HEK293 (cell line): ENCODE data around the gene AFF1.
A peak's percentile ranks its signal among the peaks of the same experiment; 100 is the strongest.

Experiments
- CTCF ChIA-PET: fragments of 350-600 bp; formaldehyde crosslinking; extraction: SDS; loops from one replicate; lab custom pipeline; 2021; ENCODE audit warnings: antibody characterized with exemption; lab: Yijun Ruan, JAX
- POLR2A ChIA-PET: fragments of 300-600 bp; formaldehyde crosslinking; extraction: SDS; loops from one replicate; lab custom pipeline; 2020; ENCODE audit warnings: antibody characterized with exemption, inconsistent platforms; lab: Yijun Ruan, JAX
- H3K27ac ChIP-seq: fragments of 200-500 bp; sonication (Bioruptor generic); 2 replicates; pipeline ENCODE4 v1.5.1; 2014; ENCODE audit warnings: low read depth, low read length, control low read depth, inconsistent platforms; ENCODE audit errors: extremely low read depth
- H3K36me3 ChIP-seq, 2 experiments: fragments of 200-500 bp in 1 of 2; sonication (Bioruptor generic) in 1 of 2; 1 replicate in 1 of 2; 2 replicates in 1 of 2; pipeline ENCODE4 v1.5.1; 2014 to 2017; ENCODE audit warnings: inconsistent platforms in 2 of 2, low read length in 2 of 2; ENCODE audit not compliant: control insufficient read depth in 2 of 2, insufficient read depth in 1 of 2
- H3K4me1 ChIP-seq: fragments of 200-500 bp; sonication (Bioruptor generic); 2 replicates; pipeline ENCODE4 v1.5.1; 2014; ENCODE audit warnings: mild to moderate bottlenecking, low read length, inconsistent platforms; ENCODE audit not compliant: control insufficient read depth, insufficient read depth
- H3K4me3 ChIP-seq: 2 replicates; pipeline ENCODE4 v1.5.1; 2011; ENCODE audit warnings: low read depth, mild to moderate bottlenecking, control low read depth, low read length, moderate library complexity
- H3K9me3 ChIP-seq: fragments of 200-500 bp; sonication (Bioruptor generic); 2 replicates; pipeline ENCODE4 v1.5.1; 2014; ENCODE audit warnings: low read depth, low read length, inconsistent platforms; ENCODE audit not compliant: control insufficient read depth, insufficient read depth
- AEBP2 ChIP-seq: fragments of 450-650 bp; formaldehyde crosslinking; IDR thresholded peaks from 2 replicates; pipeline ENCODE4 v1.5.1; 2016; ENCODE audit warnings: missing biosample characterization, missing genetic modification characterization, borderline replicate concordance
- ATF2 ChIP-seq: fragments of 450-650 bp; formaldehyde crosslinking; IDR thresholded peaks from 2 replicates; pipeline ENCODE4 v1.5.1; 2016; ENCODE audit warnings: missing biosample characterization, missing genetic modification characterization, low read depth
- INSM2 ChIP-seq: fragments of 450-650 bp; formaldehyde crosslinking; IDR thresholded peaks from 2 replicates; pipeline ENCODE4 v1.5.1; 2016; ENCODE audit warnings: missing biosample characterization, missing genetic modification characterization
- KLF10 ChIP-seq: fragments of 450-650 bp; IDR thresholded peaks from 2 replicates; pipeline ENCODE4 v1.5.1; 2018; ENCODE audit warnings: missing biosample characterization, mild to moderate bottlenecking, missing genetic modification characterization
- PRDM2 ChIP-seq: fragments of 450-650 bp; formaldehyde crosslinking; IDR thresholded peaks from 2 replicates; pipeline ENCODE4 v1.5.1; 2016; ENCODE audit warnings: missing biosample characterization, missing genetic modification characterization, borderline replicate concordance
- YY2 ChIP-seq: fragments of 450-650 bp; formaldehyde crosslinking; IDR thresholded peaks from 2 replicates; pipeline ENCODE4 v1.5.1; 2016; ENCODE audit warnings: missing biosample characterization, missing genetic modification characterization
- ZFHX2 ChIP-seq: fragments of 450-650 bp; formaldehyde crosslinking; conservative IDR thresholded peaks from 2 replicates; pipeline ENCODE4 v1.5.1; 2016; ENCODE audit warnings: missing biosample characterization, missing genetic modification characterization
- ZIC2 ChIP-seq: fragments of 450-650 bp; formaldehyde crosslinking; IDR thresholded peaks from 2 replicates; pipeline ENCODE4 v1.5.1; 2016; ENCODE audit warnings: missing biosample characterization, missing genetic modification characterization
- ZNF133 ChIP-seq: fragments of 450-650 bp; formaldehyde crosslinking; IDR thresholded peaks from 2 replicates; pipeline ENCODE4 v1.5.1; 2016; ENCODE audit warnings: missing biosample characterization, missing genetic modification characterization
- ZNF155 ChIP-seq: fragments of 450-650 bp; formaldehyde crosslinking; IDR thresholded peaks from 2 replicates; pipeline ENCODE4 v1.5.1; 2016; ENCODE audit warnings: missing biosample characterization, missing genetic modification characterization
- ZNF175 ChIP-seq: fragments of 450-650 bp; formaldehyde crosslinking; IDR thresholded peaks from 2 replicates; pipeline ENCODE4 v1.5.1; 2016; ENCODE audit warnings: missing biosample characterization, missing genetic modification characterization
- ZNF184 ChIP-seq: fragments of 450-650 bp; IDR thresholded peaks from 2 replicates; pipeline ENCODE4 v1.5.1; 2018; ENCODE audit warnings: missing biosample characterization, mild to moderate bottlenecking, missing genetic modification characterization
- ZNF2 ChIP-seq: fragments of 450-650 bp; formaldehyde crosslinking; IDR thresholded peaks from 2 replicates; pipeline ENCODE4 v1.5.1; 2016; ENCODE audit warnings: missing biosample characterization, missing genetic modification characterization
- ZNF214 ChIP-seq: fragments of 450-650 bp; formaldehyde crosslinking; IDR thresholded peaks from 2 replicates; pipeline ENCODE4 v1.5.1; 2017; ENCODE audit warnings: missing biosample characterization, mild to moderate bottlenecking, missing genetic modification characterization, borderline replicate concordance
- ZNF221 ChIP-seq: fragments of 450-650 bp; formaldehyde crosslinking; IDR thresholded peaks from 2 replicates; pipeline ENCODE4 v1.5.1; 2017; ENCODE audit warnings: missing biosample characterization, missing genetic modification characterization, borderline replicate concordance
- ZNF239 ChIP-seq: fragments of 450-650 bp; formaldehyde crosslinking; IDR thresholded peaks from 2 replicates; pipeline ENCODE4 v1.5.1; 2016; ENCODE audit warnings: missing biosample characterization, missing genetic modification characterization
- ZNF280D ChIP-seq: fragments of 450-650 bp; formaldehyde crosslinking; IDR thresholded peaks from 2 replicates; pipeline ENCODE4 v1.5.1; 2016; ENCODE audit warnings: missing biosample characterization, missing genetic modification characterization
- ZNF404 ChIP-seq: fragments of 450-650 bp; formaldehyde crosslinking; IDR thresholded peaks from 2 replicates; pipeline ENCODE4 v1.5.1; 2017; ENCODE audit warnings: missing biosample characterization, missing genetic modification characterization
- ZNF677 ChIP-seq: fragments of 450-650 bp; IDR thresholded peaks from 2 replicates; pipeline ENCODE4 v1.5.0; 2018; ENCODE audit warnings: missing biosample characterization, mild to moderate bottlenecking, missing genetic modification characterization, moderate library complexity
- ZNF777 ChIP-seq: fragments of 450-650 bp; formaldehyde crosslinking; IDR thresholded peaks from 2 replicates; pipeline ENCODE4 v1.5.1; 2017; ENCODE audit warnings: missing biosample characterization, missing genetic modification characterization, borderline replicate concordance
- ZNF792 ChIP-seq: fragments of 450-650 bp; formaldehyde crosslinking; IDR thresholded peaks from 2 replicates; pipeline ENCODE4 v1.5.1; 2016; ENCODE audit warnings: missing biosample characterization, missing genetic modification characterization
- ZNF830 ChIP-seq: fragments of 450-650 bp; IDR thresholded peaks from 2 replicates; pipeline ENCODE4 v1.5.0; 2018; ENCODE audit warnings: missing biosample characterization, missing genetic modification characterization, low read depth, mild to moderate bottlenecking, moderate library complexity
- ZSCAN5A ChIP-seq: fragments of 450-650 bp; formaldehyde crosslinking; IDR thresholded peaks from 2 replicates; pipeline ENCODE4 v1.5.1; 2016; ENCODE audit warnings: missing biosample characterization, missing genetic modification characterization

AFF1 gene

GRCh38 chr4:86977621-86978184, 42.9 kb downstream of the AFF1 start:
- Histone ChIP-seq H3K4me3 (no peak overlapping the region), H3K36me3 (no peaks in the 10 kb centered on the region), H3K9me3 (no peaks in the 10 kb centered on the region), H3K27ac (no peak overlapping the region), H3K4me1 (no peaks in the 10 kb centered on the region; the same call in 1 of the 2 replicates)
- POLR2A ChIA-PET: interaction anchor here (1.1 kb wide), 1 partner anchor 29 kb away, joined by 3 read pairs; no protein-coding TSS in a partner anchor
- CTCF ChIA-PET: no interaction called here
- no peak for TF ChIP-seq ZNF214 (tag by site-specific recombination)
- TF ChIP-seq ZNF830: no peak
- 0 out of 2 replicates have a peak, but pooled peaks have one; percentile 39 for TF ChIP-seq ZNF2 (tag by site-specific recombination)
- no peak for TF ChIP-seq ZNF677 (tag by site-specific recombination)
- no peak for TF ChIP-seq AEBP2 (tag by site-specific recombination)
- no peak for TF ChIP-seq PRDM2 (tag by site-specific recombination)
- no peak for TF ChIP-seq ZNF175 (tag by site-specific recombination)
- TF ChIP-seq ATF2 (tag by site-specific recombination): no peak
- no peak for TF ChIP-seq ZNF777 (tag by site-specific recombination)
- TF ChIP-seq ZNF221 (tag by site-specific recombination): no peak
- no peak for TF ChIP-seq ZSCAN5A (tag by site-specific recombination)
- TF ChIP-seq ZNF133 (tag by site-specific recombination): no peak
- TF ChIP-seq INSM2 (tag by site-specific recombination): no peak
- no peak for TF ChIP-seq ZNF184 (tag by site-specific recombination)
- TF ChIP-seq ZFHX2 (tag by site-specific recombination): peak; percentile 81
- TF ChIP-seq ZNF280D: no peak
- TF ChIP-seq ZNF155: no peak
- no peak for TF ChIP-seq ZNF239 (tag by site-specific recombination)
- no peak for TF ChIP-seq ZNF404 (tag by site-specific recombination)
- no peak for TF ChIP-seq ZIC2 (tag by site-specific recombination)
- TF ChIP-seq ZNF792 (tag by site-specific recombination): peak; percentile 97
- no peak for TF ChIP-seq KLF10 (tag by site-specific recombination)
- TF ChIP-seq YY2 (tag by site-specific recombination): no peak
